WTC11 (cell line): ENCODE measurements around the gene ZGLP1.

Source experiments
- AFF4 ChIP-seq: sonication (generic); formaldehyde crosslinking; IDR thresholded peaks from 2 replicates; pipeline ENCODE4 v1.8.1; 2023; ENCODE audit warnings: mild to moderate bottlenecking, missing genetic modification reagents, borderline replicate concordance
- ATF3 ChIP-seq: sonication (generic); formaldehyde crosslinking; conservative IDR thresholded peaks from 2 replicates; pipeline ENCODE4 v1.8.1; 2022; ENCODE audit warnings: mild to moderate bottlenecking, missing genetic modification reagents
- E2F4 ChIP-seq: sonication (generic); formaldehyde crosslinking; IDR thresholded peaks from 2 replicates; pipeline ENCODE4 v1.8.1; 2022; ENCODE audit warnings: low read depth, mild to moderate bottlenecking, moderate library complexity, missing genetic modification reagents, borderline replicate concordance
- GABPB1 ChIP-seq: sonication (generic); formaldehyde crosslinking; IDR thresholded peaks from 2 replicates; pipeline ENCODE4 v1.8.1; 2023; ENCODE audit warnings: mild to moderate bottlenecking, missing genetic modification reagents
- JUN ChIP-seq: sonication (generic); formaldehyde crosslinking; IDR thresholded peaks from 2 replicates; pipeline ENCODE4 v1.8.0; 2023; ENCODE audit warnings: mild to moderate bottlenecking, missing genetic modification reagents
- ZNF416 ChIP-seq: fragments of 250-450 bp; sonication (Bioruptor Pico); IDR thresholded peaks from 2 replicates; pipeline ENCODE4 v1.9.0; 2021; ENCODE audit warnings: mild to moderate bottlenecking, inconsistent platforms
- ZNF512 ChIP-seq: sonication (generic); formaldehyde crosslinking; IDR thresholded peaks from 2 replicates; pipeline ENCODE4 v1.8.1; 2022; ENCODE audit warnings: missing genetic modification reagents, borderline replicate concordance
- TF ChIP-seq, protein P1 (sequence below): sonication (generic); formaldehyde crosslinking; IDR thresholded peaks from 2 replicates; pipeline ENCODE4 v1.8.1; 2023; ENCODE audit warnings: mild to moderate bottlenecking, missing genetic modification reagents
- TF ChIP-seq, protein P2 (sequence below): fragments of 200-600 bp; IDR thresholded peaks from 2 replicates; pipeline ENCODE4 v1.8.0; 2022; ENCODE audit warnings: antibody characterized with exemption

GRCh38 chr19:10291554-10292205 is 17.9 kb downstream of the ZGLP1 start:
- no peak for TF ChIP-seq AFF4 (CRISPR knock-in tag)
- TF ChIP-seq ZNF512, result no peak
- TF ChIP-seq, protein P1, sequence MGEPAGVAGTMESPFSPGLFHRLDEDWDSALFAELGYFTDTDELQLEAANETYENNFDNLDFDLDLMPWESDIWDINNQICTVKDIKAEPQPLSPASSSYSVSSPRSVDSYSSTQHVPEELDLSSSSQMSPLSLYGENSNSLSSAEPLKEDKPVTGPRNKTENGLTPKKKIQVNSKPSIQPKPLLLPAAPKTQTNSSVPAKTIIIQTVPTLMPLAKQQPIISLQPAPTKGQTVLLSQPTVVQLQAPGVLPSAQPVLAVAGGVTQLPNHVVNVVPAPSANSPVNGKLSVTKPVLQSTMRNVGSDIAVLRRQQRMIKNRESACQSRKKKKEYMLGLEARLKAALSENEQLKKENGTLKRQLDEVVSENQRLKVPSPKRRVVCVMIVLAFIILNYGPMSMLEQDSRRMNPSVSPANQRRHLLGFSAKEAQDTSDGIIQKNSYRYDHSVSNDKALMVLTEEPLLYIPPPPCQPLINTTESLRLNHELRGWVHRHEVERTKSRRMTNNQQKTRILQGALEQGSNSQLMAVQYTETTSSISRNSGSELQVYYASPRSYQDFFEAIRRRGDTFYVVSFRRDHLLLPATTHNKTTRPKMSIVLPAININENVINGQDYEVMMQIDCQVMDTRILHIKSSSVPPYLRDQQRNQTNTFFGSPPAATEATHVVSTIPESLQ (CRISPR knock-in tag), result no peak
- TF ChIP-seq, protein P2, sequence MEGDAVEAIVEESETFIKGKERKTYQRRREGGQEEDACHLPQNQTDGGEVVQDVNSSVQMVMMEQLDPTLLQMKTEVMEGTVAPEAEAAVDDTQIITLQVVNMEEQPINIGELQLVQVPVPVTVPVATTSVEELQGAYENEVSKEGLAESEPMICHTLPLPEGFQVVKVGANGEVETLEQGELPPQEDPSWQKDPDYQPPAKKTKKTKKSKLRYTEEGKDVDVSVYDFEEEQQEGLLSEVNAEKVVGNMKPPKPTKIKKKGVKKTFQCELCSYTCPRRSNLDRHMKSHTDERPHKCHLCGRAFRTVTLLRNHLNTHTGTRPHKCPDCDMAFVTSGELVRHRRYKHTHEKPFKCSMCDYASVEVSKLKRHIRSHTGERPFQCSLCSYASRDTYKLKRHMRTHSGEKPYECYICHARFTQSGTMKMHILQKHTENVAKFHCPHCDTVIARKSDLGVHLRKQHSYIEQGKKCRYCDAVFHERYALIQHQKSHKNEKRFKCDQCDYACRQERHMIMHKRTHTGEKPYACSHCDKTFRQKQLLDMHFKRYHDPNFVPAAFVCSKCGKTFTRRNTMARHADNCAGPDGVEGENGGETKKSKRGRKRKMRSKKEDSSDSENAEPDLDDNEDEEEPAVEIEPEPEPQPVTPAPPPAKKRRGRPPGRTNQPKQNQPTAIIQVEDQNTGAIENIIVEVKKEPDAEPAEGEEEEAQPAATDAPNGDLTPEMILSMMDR, result no peak
- TF ChIP-seq ZNF416 (CRISPR knock-in tag), result no peak
- TF ChIP-seq ATF3, result no peak
- no peak for TF ChIP-seq GABPB1 (CRISPR knock-in tag)
- no peak for TF ChIP-seq JUN (CRISPR knock-in tag)
- TF ChIP-seq E2F4 (CRISPR knock-in tag), result no peak
